Measurements from ENCODE around the gene ACP7. TPM values are rescaled to one million over a fixed set of nuclear protein-coding genes. Genes with fewer than 3 reads are reported as not detected.

Gene ACP7
- total and polyA plus RNA-seq, 2 donors (not counting 3 experiments of a cell fraction or from before 2014, with no cell fraction given) = 0.04 to 0.49 TPM

- H3K36me3 ChIP-seq (ENCODE audit: control insufficient read depth in 2 of 2, extremely low read depth in 1 of 2, insufficient read depth in 2 of 2, low read length in 2 of 2) = no peaks in the 10 kb centered on the region
- DNase-seq (ENCODE audit: low read depth, low spot score) (no peak), FAIRE-seq (no peak)
- no peak overlapping the region for H3K4me3 ChIP-seq (replicated peaks in 1 of 3; ENCODE audit: insufficient read depth in 1 of 3, low read depth in 1 of 3, low read length in 3 of 3)
- H3K4me1 ChIP-seq (ENCODE audit: control insufficient read depth, extremely low read depth, insufficient read depth, low read length) = no peaks in the 10 kb centered on the region
- no peak overlapping the region for H3K9ac ChIP-seq (replicated peaks; ENCODE audit: extremely low read depth, insufficient read depth, low read length)
- no peaks in the 10 kb centered on the region for H3K9me1 ChIP-seq (replicated peaks; ENCODE audit: control insufficient read depth, extremely low read depth, insufficient read depth, low read length)
- H3K4me2 ChIP-seq (ENCODE audit: insufficient read depth, low read length) = no peak overlapping the region
- H3K79me2 ChIP-seq (ENCODE audit: control insufficient read depth, insufficient read depth, low read length) = no peaks in the 10 kb centered on the region
- intact Hi-C loops (cut with micrococcal nuclease) (no loop called here), dilution Hi-C loops (cut with MboI; ENCODE audit: extremely low pct_ligation_motif_present, low sequenced_read_pairs) (no loop called here)
- ChIA-PET CTCF (interaction anchor here (5.1 kb wide), 1 partner anchor 13 kb away, joined by 31 read pairs; no protein-coding TSS in a partner anchor), POLR2A (no interaction called here)
- no peaks in the 10 kb centered on the region for H4K20me1 ChIP-seq (replicated peaks; ENCODE audit: control insufficient read depth, extremely low read depth, insufficient read depth, low read length)
- H3K27me3 ChIP-seq (ENCODE audit: control insufficient read depth in 2 of 2, insufficient read depth in 2 of 2, low read length in 2 of 2) = no peaks in the 10 kb centered on the region
- TF ChIP-seq GATA2 (IDR thresholded peaks at IDR 0.05; ENCODE audit: insufficient read depth, insufficient read length, low read depth, low read length) (no peak), MYC (IDR thresholded peaks at IDR 0.05; ENCODE audit: low read depth, low read length) (no peak), EZH2 (IDR thresholded peaks at IDR 0.05; ENCODE audit: borderline replicate concordance, low read depth, low read length, severe bottlenecking) (no peak), JUN (IDR thresholded peaks at IDR 0.05; ENCODE audit: borderline replicate concordance, insufficient read depth, insufficient read length, low read depth) (no peak), CTCF (IDR thresholded peaks at IDR 0.05; ENCODE audit: extremely low read depth in 1 of 2, insufficient read depth in 1 of 2, low read depth in 1 of 2, low read length in 2 of 2) (no peak), POLR2A (IDR thresholded peaks at IDR 0.05; ENCODE audit: low read depth, low read length) (no peak), POLR2AphosphoS5 (IDR thresholded peaks at IDR 0.05; ENCODE audit: insufficient read depth, low read depth, low read length) (no peak), FOS (IDR thresholded peaks at IDR 0.05; ENCODE audit: borderline replicate concordance, insufficient read depth, low read length) (no peak), MAX (IDR thresholded peaks at IDR 0.05; ENCODE audit: insufficient read depth, insufficient read length) (no peak)
- H2AFZ ChIP-seq (ENCODE audit: low read depth, low read length) = no peak overlapping the region
- no TSS peak for BruUV-seq (replicated peaks)
- no peak overlapping the region for H3K27ac ChIP-seq (ENCODE audit: insufficient read depth, low read depth, low read length)
- H3K9me3 ChIP-seq (replicated peaks; ENCODE audit: control insufficient read depth, insufficient read depth, low read length) = no peaks in the 10 kb centered on the region
Measured at GRCh38 chr19:39064405-39064804, 19.8 kb upstream of the ACP7 start.
